Panc1 (cell line): ENCODE data around the gene ZNF616.

Source experiments
- POLR2AphosphoS5 ChIP-seq: IDR thresholded peaks from 2 replicates; pipeline ENCODE4 v1.6.1; 2012; ENCODE audit warnings: mild to moderate bottlenecking, low read depth, low read length, moderate library complexity
- TF ChIP-seq, protein P1 (sequence below): fragments of 450-650 bp; IDR thresholded peaks from 2 replicates; pipeline ENCODE4 v1.5.1; 2017; ENCODE audit warnings: mild to moderate bottlenecking

DNA sequence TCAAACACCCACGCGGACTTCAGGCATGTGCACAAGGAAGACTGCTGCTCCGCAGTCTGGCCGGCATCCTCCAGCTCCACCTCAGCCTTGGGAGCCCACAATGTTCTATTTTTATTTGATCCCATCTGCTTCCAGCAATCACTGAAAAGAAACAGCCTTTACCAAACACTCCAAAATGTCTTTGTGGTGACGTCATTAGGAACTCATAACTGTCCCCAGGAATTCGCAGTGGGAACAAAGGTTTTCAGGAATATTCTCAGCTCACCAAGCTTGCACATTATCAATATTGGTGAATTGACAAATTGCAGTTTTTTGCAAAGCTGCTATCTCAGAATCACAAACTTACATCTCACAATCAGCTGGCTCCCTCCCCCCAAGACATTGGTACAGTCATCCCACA is 29.0 kb downstream of the ZNF616 start:
- TF ChIP-seq, protein P1, sequence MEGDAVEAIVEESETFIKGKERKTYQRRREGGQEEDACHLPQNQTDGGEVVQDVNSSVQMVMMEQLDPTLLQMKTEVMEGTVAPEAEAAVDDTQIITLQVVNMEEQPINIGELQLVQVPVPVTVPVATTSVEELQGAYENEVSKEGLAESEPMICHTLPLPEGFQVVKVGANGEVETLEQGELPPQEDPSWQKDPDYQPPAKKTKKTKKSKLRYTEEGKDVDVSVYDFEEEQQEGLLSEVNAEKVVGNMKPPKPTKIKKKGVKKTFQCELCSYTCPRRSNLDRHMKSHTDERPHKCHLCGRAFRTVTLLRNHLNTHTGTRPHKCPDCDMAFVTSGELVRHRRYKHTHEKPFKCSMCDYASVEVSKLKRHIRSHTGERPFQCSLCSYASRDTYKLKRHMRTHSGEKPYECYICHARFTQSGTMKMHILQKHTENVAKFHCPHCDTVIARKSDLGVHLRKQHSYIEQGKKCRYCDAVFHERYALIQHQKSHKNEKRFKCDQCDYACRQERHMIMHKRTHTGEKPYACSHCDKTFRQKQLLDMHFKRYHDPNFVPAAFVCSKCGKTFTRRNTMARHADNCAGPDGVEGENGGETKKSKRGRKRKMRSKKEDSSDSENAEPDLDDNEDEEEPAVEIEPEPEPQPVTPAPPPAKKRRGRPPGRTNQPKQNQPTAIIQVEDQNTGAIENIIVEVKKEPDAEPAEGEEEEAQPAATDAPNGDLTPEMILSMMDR = no peak
- TF ChIP-seq POLR2AphosphoS5 = no peak
